Body of pancreas (tissue), 4 donors: ENCODE data around the gene SLC25A1.

Experiments
- POLR2A ChIP-seq, 3 donors: fragments of 450-650 bp; IDR thresholded peaks; one replicate each; pipeline ENCODE4 v1.6.1; 2016; ENCODE audit warnings: antibody characterized with exemption in 3 of 3, mild to moderate bottlenecking in 2 of 3
- TF ChIP-seq, protein P1 (sequence below), 7 experiments: fragments of 450-650 bp in 4 of 7; fragments of 200-600 bp in 3 of 7; sonication (generic) in 3 of 7; IDR thresholded peaks; one replicate each; pipeline ENCODE4 v1.5.1; 2016 to 2019; ENCODE audit warnings: antibody characterized with exemption in 7 of 7

DNA sequence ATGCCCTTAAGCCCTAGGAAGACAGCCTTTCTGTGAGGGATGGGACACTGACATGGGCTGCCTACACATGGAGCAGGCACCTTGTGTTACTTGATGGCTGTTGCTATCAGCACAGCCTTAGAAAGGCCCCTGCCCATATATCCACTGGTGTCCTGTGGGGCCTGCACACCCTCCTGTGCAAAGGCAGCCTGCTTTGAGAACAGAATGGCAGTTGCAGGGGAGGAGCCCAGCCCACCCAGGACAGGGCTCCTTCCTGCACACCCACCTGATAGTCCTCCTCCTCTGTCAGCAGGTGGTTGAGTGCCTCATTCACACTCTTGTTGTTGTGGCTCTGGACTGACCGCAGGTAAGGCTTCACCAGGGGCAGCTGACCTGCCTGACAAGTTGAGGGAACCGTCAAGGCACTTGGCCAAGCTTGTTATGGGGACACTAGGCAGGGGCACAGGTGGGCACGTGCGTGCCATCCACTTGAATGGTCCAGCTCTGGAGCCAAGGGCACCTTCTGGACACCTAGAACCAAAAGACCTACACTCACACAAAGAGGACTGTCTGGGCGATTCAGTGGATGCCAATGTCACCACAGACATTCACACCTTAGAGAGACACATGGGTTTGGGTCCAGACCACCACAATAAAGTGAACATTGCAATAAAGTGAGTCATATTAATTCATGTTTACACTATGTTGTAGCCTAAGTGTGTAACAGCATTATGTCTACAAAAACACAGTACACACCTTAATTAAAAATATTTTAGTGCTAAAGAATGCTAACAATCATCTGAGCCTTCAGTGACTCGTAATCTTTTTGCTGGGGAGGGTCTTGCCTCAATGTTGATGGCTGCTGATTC, 9.4 kb upstream of the SLC25A1 start:
- TF ChIP-seq, protein P1, sequence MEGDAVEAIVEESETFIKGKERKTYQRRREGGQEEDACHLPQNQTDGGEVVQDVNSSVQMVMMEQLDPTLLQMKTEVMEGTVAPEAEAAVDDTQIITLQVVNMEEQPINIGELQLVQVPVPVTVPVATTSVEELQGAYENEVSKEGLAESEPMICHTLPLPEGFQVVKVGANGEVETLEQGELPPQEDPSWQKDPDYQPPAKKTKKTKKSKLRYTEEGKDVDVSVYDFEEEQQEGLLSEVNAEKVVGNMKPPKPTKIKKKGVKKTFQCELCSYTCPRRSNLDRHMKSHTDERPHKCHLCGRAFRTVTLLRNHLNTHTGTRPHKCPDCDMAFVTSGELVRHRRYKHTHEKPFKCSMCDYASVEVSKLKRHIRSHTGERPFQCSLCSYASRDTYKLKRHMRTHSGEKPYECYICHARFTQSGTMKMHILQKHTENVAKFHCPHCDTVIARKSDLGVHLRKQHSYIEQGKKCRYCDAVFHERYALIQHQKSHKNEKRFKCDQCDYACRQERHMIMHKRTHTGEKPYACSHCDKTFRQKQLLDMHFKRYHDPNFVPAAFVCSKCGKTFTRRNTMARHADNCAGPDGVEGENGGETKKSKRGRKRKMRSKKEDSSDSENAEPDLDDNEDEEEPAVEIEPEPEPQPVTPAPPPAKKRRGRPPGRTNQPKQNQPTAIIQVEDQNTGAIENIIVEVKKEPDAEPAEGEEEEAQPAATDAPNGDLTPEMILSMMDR (IDR thresholded peaks at IDR 0.05): no peak
- no peak for TF ChIP-seq POLR2A (IDR thresholded peaks at IDR 0.05)
